CD14-positive monocyte (primary cell): Measurements from ENCODE around the gene IRF2. TPM values are rescaled to one million over a fixed set of nuclear protein-coding genes. Genes with fewer than 3 reads are reported as not detected.
"Not testable (repeated sequence)": the region's sequence is repeated elsewhere in the genome, so short reads cannot be mapped to it uniquely, and the experiment has no call there.

ENCODE experiments used
- DNase-seq, 3 donors: peaks; one replicate each; pipeline ENCODE4 v3.0.0-alpha.2; 2011 to 2022
- H2AFZ ChIP-seq: 2 replicates; pipeline ENCODE4 v1.6.0; 2012; ENCODE audit warnings: mild to moderate bottlenecking, low read depth, low read length, inconsistent platforms; ENCODE audit not compliant: insufficient read depth, poor library complexity, severe bottlenecking
- H3K27ac ChIP-seq, 2 donors: 1 replicate in 1 of 2; 2 replicates in 1 of 2; pipeline ENCODE4 v1.5.1; 2012 to 2013; ENCODE audit warnings: low read length in 2 of 2, control low read depth in 1 of 2, inconsistent platforms in 1 of 2, low read depth in 1 of 2, mild to moderate bottlenecking in 1 of 2
- H3K27me3 ChIP-seq, 2 donors: one replicate each; pipeline versions ENCODE4 v1.6.0 to v1.6.1; 2011 to 2013; ENCODE audit warnings: low read length in 2 of 2; ENCODE audit not compliant: control insufficient read depth in 2 of 2, insufficient read depth in 2 of 2
- H3K36me3 ChIP-seq, 2 donors: replicated peaks in 1 of 2; 1 replicate in 1 of 2; 2 replicates in 1 of 2; pipeline versions ENCODE4 v1.5.1 to v1.6.1; 2012 to 2013; ENCODE audit warnings: low read length in 2 of 2, control low read depth in 1 of 2, inconsistent platforms in 1 of 2, mild to moderate bottlenecking in 1 of 2; ENCODE audit not compliant: insufficient read depth in 2 of 2, control insufficient read depth in 1 of 2
- H3K4me1 ChIP-seq, 2 donors: 1 replicate in 1 of 2; 2 replicates in 1 of 2; pipeline versions ENCODE4 v1.5.1 to v1.6.1; 2012 to 2013; ENCODE audit warnings: low read length in 2 of 2, control low read depth in 1 of 2, inconsistent platforms in 1 of 2, mild to moderate bottlenecking in 1 of 2, moderate library complexity in 1 of 2; ENCODE audit not compliant: insufficient read depth in 2 of 2, control insufficient read depth in 1 of 2
- H3K4me2 ChIP-seq: replicated peaks from 2 replicates; pipeline ENCODE3; 2012; ENCODE audit warnings: low read length, moderate library complexity, mild to moderate bottlenecking; ENCODE audit not compliant: poor library complexity, severe bottlenecking; ENCODE audit errors: extremely low read depth
- H3K4me3 ChIP-seq, 3 experiments: fragments of 200-600 bp in 1 of 3; sonication (generic) in 1 of 3; replicated peaks in 1 of 3; 1 replicate in 2 of 3; 2 replicates in 1 of 3; pipeline ENCODE4 v1.5.1; 2011 to 2013; ENCODE audit warnings: low read length in 3 of 3, mild to moderate bottlenecking in 3 of 3, control low read depth in 2 of 3, low read depth in 2 of 3, inconsistent platforms in 1 of 3, moderate library complexity in 1 of 3
- H3K79me2 ChIP-seq: 2 replicates; pipeline ENCODE4 v1.6.0; 2012; ENCODE audit warnings: mild to moderate bottlenecking, control low read depth, inconsistent platforms, low read length, moderate library complexity; ENCODE audit not compliant: insufficient read depth
- H3K9ac ChIP-seq: 2 replicates; pipeline ENCODE4 v1.6.0; 2017; ENCODE audit warnings: low read length, mild to moderate bottlenecking; ENCODE audit not compliant: insufficient read depth, poor library complexity, severe bottlenecking
- H3K9me3 ChIP-seq, 2 donors: replicated peaks in 1 of 2; 1 replicate in 1 of 2; 2 replicates in 1 of 2; pipeline versions ENCODE4 v1.5.1 to v1.6.1; 2012 to 2013; ENCODE audit warnings: low read length in 2 of 2, control low read depth in 1 of 2; ENCODE audit not compliant: control insufficient read depth in 1 of 2, insufficient read depth in 1 of 2
- H4K20me1 ChIP-seq: 2 replicates; pipeline ENCODE4 v1.6.0; 2012; ENCODE audit warnings: mild to moderate bottlenecking, low read length, control low read depth, moderate library complexity; ENCODE audit not compliant: insufficient read depth
- H3K27ac Mint-ChIP-seq, 7 donors: one replicate each; pipeline ENCODE4 v1.8.0; 2020; ENCODE audit warnings: mild to moderate bottlenecking in 7 of 7, mixed read lengths in 7 of 7, moderate library complexity in 6 of 7, inconsistent platforms in 2 of 7
- H3K27me3 Mint-ChIP-seq, 3 donors: one replicate each; pipeline ENCODE4 v1.8.0; 2021 to 2022; ENCODE audit warnings: low read depth in 3 of 3, mild to moderate bottlenecking in 3 of 3, mixed read lengths in 3 of 3, moderate library complexity in 3 of 3, inconsistent platforms in 1 of 3
- H3K36me3 Mint-ChIP-seq, 2 donors: one replicate each; pipeline ENCODE4 v1.8.0; 2020; ENCODE audit warnings: mixed read lengths in 2 of 2, inconsistent platforms in 1 of 2, mild to moderate bottlenecking in 1 of 2
- H3K4me1 Mint-ChIP-seq: one replicate; pipeline ENCODE4 v1.8.0; 2020; ENCODE audit warnings: mild to moderate bottlenecking, mixed read lengths
- H3K4me3 Mint-ChIP-seq, 2 donors: one replicate each; pipeline ENCODE4 v1.8.0; 2020; ENCODE audit warnings: mild to moderate bottlenecking in 2 of 2, mixed read lengths in 2 of 2, moderate library complexity in 1 of 2
- H3K9me3 Mint-ChIP-seq, 7 donors: one replicate each; pipeline ENCODE4 v1.8.0; 2020 to 2022; ENCODE audit warnings: mixed read lengths in 7 of 7, mild to moderate bottlenecking in 6 of 7, moderate library complexity in 6 of 7, inconsistent platforms in 2 of 7
- WGBS: methylation state at CpG from one replicate; pipeline ENCODE4 v1.1.5; 2013; ENCODE audit warnings: missing lambda C conversion rate; ENCODE audit not compliant: insufficient coverage; 5-methylcytosine and 5-hydroxymethylcytosine counted together
- intact Hi-C, 2 donors: fragments of 100-400 bp; cut with micrococcal nuclease; formaldehyde crosslinking; loops; one replicate each; pipeline versions ENCODE4 v1.15.0 to v1.15.1; 2023
- polyA plus RNA-seq, 3 donors: library from polyadenylated mRNA; depleted of rRNA in 1 of 3; unstranded in 2 of 3; stranded (reverse) in 1 of 3; fragments of 300-500 nt in 2 of 3; fragments of >200 nt in 1 of 3; fragmentation: Illumina TruSeq in 2 of 3; gene quantifications; 1 replicate in 2 of 3; 2 replicates in 1 of 3; pipeline ENCODE4 v1.2.3, GENCODE V29; 2012 to 2021
- TF ChIP-seq, protein P1 (sequence below): fragments of 200-600 bp; IDR thresholded peaks from one replicate; pipeline ENCODE4 v1.8.0; 2022; ENCODE audit warnings: antibody characterized with exemption, mild to moderate bottlenecking

IRF2 gene
- polyA plus RNA-seq, 3 donors: 51.3 to 76.8 (median 56.1) TPM

DNA sequence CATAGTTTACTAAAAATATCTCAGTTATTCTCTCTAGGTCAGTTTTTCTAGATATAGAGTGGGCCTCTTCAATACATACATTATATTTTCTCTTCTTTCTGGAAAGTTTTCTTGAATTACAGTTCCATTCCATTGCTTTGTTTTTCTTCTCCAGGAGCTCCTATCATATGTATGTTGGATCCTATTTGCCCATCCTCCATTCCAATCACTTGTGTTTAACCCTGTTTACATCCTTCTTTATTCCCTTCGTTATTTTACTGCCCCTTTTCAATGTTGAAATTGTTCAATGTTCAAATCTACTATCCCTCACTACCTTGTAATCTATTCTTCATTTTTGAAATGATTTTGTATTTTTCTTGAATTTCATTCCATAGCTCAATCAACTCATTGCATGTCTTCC, 97.4 kb downstream of the IRF2 start:
- no peaks in the 10 kb centered on the region for H3K27me3 Mint-ChIP-seq
- H3K4me1 Mint-ChIP-seq: peaks cover 14% of the 10 kb centered on the region
- intact Hi-C loops: loop anchor here in 1 of 2 donors (5.0 kb wide), 1 partner anchor 40 kb away; no protein-coding TSS in a partner anchor
- TF ChIP-seq, protein P1, sequence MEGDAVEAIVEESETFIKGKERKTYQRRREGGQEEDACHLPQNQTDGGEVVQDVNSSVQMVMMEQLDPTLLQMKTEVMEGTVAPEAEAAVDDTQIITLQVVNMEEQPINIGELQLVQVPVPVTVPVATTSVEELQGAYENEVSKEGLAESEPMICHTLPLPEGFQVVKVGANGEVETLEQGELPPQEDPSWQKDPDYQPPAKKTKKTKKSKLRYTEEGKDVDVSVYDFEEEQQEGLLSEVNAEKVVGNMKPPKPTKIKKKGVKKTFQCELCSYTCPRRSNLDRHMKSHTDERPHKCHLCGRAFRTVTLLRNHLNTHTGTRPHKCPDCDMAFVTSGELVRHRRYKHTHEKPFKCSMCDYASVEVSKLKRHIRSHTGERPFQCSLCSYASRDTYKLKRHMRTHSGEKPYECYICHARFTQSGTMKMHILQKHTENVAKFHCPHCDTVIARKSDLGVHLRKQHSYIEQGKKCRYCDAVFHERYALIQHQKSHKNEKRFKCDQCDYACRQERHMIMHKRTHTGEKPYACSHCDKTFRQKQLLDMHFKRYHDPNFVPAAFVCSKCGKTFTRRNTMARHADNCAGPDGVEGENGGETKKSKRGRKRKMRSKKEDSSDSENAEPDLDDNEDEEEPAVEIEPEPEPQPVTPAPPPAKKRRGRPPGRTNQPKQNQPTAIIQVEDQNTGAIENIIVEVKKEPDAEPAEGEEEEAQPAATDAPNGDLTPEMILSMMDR: no peak
- peaks cover 7 to 15% of the 10 kb centered on the region in 2 donors for H3K9me3 ChIP-seq
- no CpG with 5 or more reads among the region's 1 CpG for WGBS
- no peaks in the 10 kb centered on the region for H3K36me3 ChIP-seq
- no peak overlapping the region for H3K4me3 Mint-ChIP-seq
- peaks cover 19 to 41% of the 10 kb centered on the region in 2 donors for H3K36me3 Mint-ChIP-seq
- H3K27ac ChIP-seq: no peak overlapping the region
- no peaks in the 10 kb centered on the region for H3K79me2 ChIP-seq
- no peak for DNase-seq
- H4K20me1 ChIP-seq: no peaks in the 10 kb centered on the region
- no peaks in the 10 kb centered on the region for H3K27me3 ChIP-seq
- no peak overlapping the region for H2AFZ ChIP-seq
- peaks cover 15 to 32% (median 22%) of the 10 kb centered on the region in 7 donors for H3K9me3 Mint-ChIP-seq
- H3K4me1 ChIP-seq: peaks cover under 1 to 1% of the 10 kb centered on the region in 2 donors
- no peak overlapping the region for H3K27ac Mint-ChIP-seq
- no peak overlapping the region for H3K9ac ChIP-seq
- no peak overlapping the region for H3K4me2 ChIP-seq
- H3K4me3 ChIP-seq: no peak overlapping the region

DNA sequence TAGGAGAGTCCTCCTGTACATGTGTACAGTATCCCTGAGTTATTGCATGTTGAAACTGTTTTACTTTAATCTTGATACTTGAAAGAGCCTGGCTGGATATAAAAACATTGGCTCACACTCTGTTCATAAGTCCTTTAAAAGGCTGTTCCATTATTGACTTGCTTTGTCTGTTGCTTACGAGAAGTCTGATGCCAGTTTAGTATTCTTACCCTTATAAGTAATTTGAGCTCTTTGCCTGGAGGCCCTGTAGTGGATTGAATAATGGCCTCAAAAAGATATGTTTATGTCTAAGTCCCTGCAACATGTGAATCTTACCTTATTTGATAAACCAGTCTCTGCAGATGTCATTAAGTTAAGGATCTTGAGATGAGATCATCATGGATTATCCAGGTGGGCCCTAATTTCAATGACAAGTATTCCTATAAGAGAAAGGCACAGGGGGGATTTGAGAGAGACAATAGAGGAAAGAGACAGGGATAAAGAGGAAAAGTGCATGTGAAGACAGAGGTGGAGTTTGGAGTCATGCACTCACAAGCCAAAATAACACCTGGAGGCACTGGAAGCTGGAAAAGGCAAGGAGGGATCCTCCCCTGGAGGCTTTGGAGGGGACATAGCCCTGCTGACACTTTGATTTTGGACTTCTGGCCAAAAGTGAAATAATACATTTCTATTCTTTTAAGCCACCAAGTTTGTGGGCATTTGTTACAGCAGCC, 98.1 kb downstream of the IRF2 start:
- peaks cover under 1 to 2% of the 10 kb centered on the region in 2 donors for H3K4me1 ChIP-seq
- no peak overlapping the region for H3K4me3 ChIP-seq
- Mint-ChIP-seq H3K27ac (peak overlapping the region in 3 of 7 donors; percentile 26 to 88 (median 77)), H3K27me3 (no peaks in the 10 kb centered on the region), H3K36me3 (peaks cover 13 to 35% of the 10 kb centered on the region in 2 donors), H3K4me3 (no peak overlapping the region), H3K4me1 (peaks cover 12% of the 10 kb centered on the region), H3K9me3 (peaks cover 15 to 32% (median 22%) of the 10 kb centered on the region in 7 donors)
- intact Hi-C loops: loop anchor here in 1 of 2 donors (5.0 kb wide), 1 partner anchor 41 kb away; no protein-coding TSS in a partner anchor
- H4K20me1 ChIP-seq: no peaks in the 10 kb centered on the region
- TF ChIP-seq, protein P1: no peak
- peaks cover 7 to 15% of the 10 kb centered on the region in 2 donors for H3K9me3 ChIP-seq
- H3K79me2 ChIP-seq: no peaks in the 10 kb centered on the region
- peak overlapping the region in 1 of 2 donors; percentile 11 for H3K27ac ChIP-seq
- no peaks in the 10 kb centered on the region for H3K36me3 ChIP-seq
- no CpG with 5 or more reads among the region's 1 CpG for WGBS
- no peak for DNase-seq
- no peak overlapping the region for H2AFZ ChIP-seq
- no peaks in the 10 kb centered on the region for H3K27me3 ChIP-seq
- H3K9ac ChIP-seq: no peak overlapping the region
- H3K4me2 ChIP-seq: no peak overlapping the region

DNA sequence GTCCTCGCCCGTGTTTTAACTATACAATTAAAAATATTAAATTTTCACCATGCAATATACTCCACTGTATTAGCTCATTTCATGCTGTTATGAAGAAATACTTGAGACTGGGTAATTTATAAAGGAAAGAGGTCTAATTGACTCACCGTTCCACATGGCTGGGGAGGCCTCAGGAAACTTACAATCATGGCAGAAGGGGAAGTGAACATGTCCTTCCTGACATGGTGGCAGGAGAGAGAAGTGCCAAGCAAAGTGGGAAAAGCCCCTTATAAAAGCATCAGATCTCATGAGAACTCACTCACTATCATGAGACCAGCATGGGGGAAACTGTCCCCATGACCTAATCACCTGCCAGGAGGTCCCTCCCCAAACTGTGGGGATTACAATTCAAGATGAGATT, 98.7 kb downstream of the IRF2 start:
- H3K36me3 ChIP-seq, H3K4me3 ChIP-seq, H4K20me1 ChIP-seq, H3K4me1 ChIP-seq, H3K79me2 ChIP-seq, H3K4me2 ChIP-seq, H3K9ac ChIP-seq, H3K27me3 Mint-ChIP-seq, H3K4me3 Mint-ChIP-seq, H2AFZ ChIP-seq, H3K27me3 ChIP-seq: not testable (repeated sequence)
- peaks cover 13 to 30% (median 18%) of the 10 kb centered on the region in 7 donors for H3K9me3 Mint-ChIP-seq
- H3K4me1 Mint-ChIP-seq: peaks cover 18% of the 10 kb centered on the region
- Histone ChIP-seq H3K27ac (peak overlapping the region in 1 of 2 donors; percentile 11), H3K9me3 (peaks cover 5 to 13% of the 10 kb centered on the region in 2 donors)
- WGBS: 0% methylated on average over 1 of the region's 3 CpGs
- H3K36me3 Mint-ChIP-seq: peaks cover 13 to 29% of the 10 kb centered on the region in 2 donors
- H3K27ac Mint-ChIP-seq: peak overlapping the region; percentile 19 to 88 (median 77)
- peak; percentile 55 to 94 (median 56) for DNase-seq
- intact Hi-C loops: loop anchor here in 1 of 2 donors (1.0 to 5.0 kb wide), 2 partner anchors 30 to 42 kb away; no protein-coding TSS in a partner anchor
